NCI-H460 (cell line): ENCODE results near the gene CLEC7A. TPM values are rescaled to one million over a fixed set of nuclear protein-coding genes. Genes with fewer than 3 reads are reported as not detected.

ENCODE experiments used
- DNase-seq: peaks from one replicate; pipeline ENCODE4 v3.0.0-alpha.2; 2016; ENCODE audit warnings: low read depth; ENCODE audit errors: extremely low read depth
- total RNA-seq: library from RNA; depleted of rRNA; stranded (reverse); fragments of >200 nt; shearing (Covaris generic); gene quantifications from 2 replicates; pipeline ENCODE4 v1.2.3, GENCODE V29; 2014

Gene CLEC7A
- total RNA-seq, 1 experiment from 2014 or later, result not detected

DNA sequence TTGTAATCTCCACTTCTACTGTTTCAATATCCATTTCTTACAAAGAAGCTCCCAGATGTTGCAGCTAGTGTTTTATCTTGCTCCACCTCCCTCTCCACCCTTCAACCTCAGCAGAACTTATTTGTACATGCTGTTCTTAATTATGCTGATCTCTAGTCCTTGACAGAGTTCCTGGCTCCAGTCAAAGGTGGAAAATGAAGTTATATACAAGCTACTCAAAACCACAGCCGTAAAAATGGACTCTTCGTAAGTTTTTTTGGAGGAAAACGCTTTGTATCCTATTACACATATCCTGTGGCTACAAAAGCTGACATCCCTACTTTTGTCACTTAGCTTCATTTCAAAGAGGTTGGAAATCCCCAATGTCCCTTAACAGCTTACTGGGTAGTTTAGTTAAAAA lies 32.5 kb downstream of the CLEC7A start:
- DNase-seq, result no peak

DNA sequence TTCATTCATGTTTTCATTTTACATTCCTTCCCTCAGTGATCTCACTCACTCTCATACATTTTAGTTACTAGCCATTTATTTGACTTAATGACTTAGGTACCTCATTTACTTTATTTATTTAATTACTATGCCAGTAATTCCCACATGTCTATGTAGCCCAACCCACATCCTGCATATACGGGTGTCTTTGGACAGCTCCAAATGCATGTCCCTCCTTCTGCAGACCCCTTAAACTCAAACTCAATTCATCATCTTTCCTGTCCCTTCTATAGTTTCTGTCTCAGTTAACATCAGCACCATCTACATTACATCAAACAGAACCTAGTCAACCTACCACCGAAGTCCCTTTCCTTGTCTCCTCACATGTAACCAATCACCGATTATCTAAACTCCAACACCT lies 34.0 kb downstream of the CLEC7A start:
- no peak for DNase-seq

DNA sequence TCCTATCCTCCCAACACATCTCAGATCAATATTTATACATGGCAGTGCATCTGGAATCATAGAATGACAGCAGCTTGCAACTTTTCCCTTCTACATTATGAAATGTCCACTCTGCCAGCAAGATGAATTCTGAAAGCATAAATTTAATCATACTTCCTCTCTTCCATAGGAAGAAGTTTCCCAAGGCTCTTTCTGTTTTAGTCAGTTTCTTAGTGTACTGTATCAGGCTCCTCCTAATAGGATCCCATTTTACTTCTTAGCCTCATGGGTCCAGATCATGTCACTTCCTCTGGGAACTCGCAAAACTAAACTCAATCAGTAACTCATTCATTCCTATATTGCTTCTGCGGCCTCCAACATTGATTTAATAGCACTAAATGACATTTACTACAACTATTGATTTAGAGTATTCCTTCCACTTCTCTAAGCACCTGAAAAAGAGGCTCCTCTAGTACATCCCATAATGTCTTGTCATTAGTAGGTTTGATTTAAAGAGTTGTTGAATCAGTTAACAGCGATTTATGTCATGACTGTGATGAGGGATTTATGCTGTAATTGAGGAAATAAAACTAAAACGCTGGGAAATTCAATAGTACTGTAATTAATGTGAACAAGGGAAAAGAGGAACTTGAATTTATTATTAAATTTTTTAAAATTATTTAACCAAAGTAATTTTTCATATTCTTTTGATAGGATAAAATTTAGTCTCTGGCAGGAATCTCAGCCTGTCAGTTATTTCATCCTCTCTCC lies 35.2 kb downstream of the CLEC7A start:
- DNase-seq, result no peak

DNA sequence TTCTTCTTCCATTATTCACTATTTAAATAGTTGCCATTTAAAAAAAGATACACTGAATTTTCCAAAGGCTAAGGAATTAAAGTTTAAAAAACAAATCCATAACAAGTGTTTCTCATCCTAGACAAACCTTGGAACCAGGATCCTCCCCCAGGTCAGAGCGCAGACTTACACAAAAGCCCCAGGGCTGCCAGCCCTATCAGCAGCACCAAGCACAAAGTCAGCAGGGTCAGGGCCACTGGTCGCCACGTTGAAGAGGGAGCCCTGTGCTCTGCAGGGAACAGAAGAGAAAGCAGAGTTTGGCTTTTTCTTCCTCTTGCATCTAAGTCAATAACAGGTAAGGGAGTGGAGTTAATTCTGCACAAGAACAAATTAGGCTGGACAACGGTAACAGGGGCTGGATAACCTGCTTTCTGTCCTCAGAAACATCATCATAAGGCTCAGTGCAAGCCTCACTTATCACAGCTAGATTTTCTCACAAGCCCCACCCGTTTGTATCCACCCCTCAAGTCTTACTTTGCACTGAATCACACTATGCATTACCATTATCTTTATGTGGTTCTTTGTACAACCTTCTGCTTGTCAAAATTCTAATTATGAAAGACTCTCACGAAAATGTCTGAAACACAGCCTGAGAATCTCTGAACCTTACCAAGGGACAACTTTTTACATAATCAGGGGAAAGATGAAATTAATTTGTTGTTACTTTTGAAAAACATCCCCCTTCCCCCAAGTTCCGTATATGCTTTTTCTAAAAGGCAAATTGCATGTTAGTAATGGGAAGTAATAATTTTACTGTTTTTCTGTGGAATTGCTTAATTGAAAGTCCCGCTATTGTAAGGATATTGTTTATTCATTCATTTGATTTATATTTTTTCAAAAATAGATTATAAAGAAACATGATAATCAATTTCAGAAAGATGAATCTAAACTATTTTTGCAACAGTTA lies 40.8 kb downstream of the CLEC7A start:
- DNase-seq, result no peak

DNA sequence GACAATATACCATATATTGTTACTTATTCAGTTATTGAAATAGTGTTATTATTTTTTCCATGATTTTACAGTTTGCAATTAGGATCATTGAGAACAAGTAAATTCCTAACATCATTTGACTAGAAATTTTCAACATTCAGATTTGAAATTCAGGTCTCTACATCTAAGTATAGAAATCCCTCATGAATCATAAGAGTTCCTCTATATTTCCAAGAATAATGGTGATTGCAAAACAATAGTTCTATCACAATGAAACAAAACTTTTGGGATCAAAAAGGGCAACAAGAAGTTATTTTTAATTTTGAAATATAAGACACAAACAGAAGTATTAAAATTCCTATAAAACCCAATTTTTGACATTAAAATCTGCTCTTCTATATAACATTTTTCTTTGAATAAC lies 42.0 kb downstream of the CLEC7A start:
- DNase-seq, result no peak

DNA sequence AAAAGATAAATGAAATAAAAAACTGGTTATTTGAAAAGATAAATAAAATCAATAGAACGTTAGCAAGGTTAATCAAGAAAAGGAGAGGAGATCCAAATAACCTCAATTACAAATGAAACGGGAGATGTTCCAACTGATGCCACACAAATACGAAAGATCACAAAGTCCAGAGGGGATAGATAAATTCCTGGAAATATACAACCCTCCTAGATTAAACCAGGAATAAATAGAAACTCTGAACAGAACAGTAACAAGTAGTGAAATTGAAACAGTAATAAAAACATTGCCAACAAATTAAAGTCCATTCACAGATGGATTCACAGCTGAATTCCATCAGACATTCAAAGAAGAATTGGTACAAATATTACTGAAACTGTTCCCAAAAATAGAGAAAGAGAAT lies 43.6 kb downstream of the CLEC7A start:
- no peak for DNase-seq

DNA sequence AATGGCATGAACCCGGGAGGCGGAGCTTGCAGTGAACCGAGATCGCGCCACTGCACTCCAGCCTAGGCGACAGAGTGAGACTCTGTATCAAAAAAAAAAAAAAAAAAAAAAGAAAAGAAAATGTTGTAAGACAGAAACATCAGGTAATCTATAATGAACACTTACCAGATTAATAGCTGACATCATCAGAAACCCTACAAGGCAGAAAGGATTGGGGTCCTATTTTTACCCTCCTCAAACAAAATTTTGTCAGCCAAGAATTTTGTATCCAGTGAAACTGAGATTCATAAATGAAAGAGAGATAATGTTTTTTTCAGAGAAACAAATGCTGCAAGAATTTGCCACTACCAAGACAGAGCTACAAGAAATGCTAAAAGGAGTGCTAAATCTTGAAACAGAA lies 45.3 kb downstream of the CLEC7A start:
- DNase-seq, result no peak

DNA sequence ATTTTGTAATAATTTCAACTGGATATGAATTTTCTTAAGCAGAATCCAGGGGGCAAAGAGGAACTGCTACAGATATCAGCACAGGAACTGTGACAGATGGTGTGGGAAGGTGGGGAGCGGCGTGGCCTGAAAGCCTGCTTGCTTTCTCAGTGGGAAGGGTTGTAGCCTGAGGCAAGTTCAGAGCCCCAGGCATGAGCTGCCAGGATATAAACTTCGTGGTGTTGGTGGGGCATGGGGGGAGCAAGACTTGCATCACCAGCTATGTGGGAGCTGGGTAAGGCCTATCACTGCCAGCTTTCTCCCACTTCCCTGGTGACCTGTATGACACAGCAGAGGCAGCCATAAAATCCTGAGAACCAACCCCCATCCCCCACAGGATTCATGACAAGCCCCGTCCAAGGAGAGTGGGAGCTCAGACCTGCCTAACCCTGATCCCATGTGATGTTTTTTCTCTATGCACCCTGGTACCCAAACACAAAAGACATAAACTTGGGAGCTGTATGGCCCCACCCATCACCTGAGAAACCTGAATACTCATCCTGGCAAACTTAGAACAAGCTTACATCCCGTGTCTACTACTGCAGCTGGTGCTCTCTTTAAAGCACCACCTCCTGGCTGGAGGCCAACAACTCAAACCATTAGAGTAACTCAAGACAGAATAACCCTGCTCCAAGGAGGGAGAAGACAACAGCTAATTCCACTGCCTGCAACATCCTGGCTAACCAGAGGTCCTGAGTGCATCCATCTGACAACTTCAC lies 47.7 kb downstream of the CLEC7A start:
- DNase-seq, result no peak

DNA sequence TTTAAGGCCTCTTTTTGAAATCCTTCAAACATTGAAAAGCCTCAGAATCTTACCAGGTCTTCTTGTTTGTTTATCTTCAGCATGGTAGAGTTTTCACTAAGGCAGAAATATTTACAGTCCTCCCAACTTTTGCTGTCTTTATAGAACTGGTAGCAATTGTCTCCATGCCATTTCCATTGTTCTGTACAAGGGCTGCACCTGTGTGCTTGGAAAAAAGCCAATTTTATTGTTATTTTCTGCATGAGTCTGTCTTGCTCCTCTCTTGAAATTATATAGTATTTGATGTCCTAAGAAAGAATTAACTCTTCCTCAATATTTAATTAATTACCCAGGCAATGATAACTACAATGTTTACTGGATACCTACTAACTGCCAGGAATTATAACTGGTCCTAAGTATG lies 54.5 kb downstream of the CLEC7A start:
- DNase-seq, result no peak

DNA sequence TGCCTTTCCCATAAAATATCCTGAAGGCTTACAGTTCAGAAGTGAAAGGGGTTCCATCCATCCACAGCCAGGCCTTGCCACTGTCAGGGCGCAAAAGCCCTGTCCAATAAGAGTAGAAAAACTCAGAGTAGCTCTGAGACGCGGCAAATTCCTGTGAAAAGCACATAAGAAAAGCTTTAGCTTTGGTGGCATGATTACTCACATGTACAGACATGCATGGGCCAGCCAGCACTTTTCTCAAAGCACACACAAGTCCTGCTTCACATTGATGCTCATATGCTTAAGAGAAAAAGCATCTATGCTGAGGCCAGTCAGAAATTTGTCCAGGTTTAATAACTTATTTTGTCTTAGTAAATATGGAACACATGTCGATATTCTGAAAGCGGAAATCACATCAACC lies 56.7 kb downstream of the CLEC7A start:
- no peak for DNase-seq

DNA sequence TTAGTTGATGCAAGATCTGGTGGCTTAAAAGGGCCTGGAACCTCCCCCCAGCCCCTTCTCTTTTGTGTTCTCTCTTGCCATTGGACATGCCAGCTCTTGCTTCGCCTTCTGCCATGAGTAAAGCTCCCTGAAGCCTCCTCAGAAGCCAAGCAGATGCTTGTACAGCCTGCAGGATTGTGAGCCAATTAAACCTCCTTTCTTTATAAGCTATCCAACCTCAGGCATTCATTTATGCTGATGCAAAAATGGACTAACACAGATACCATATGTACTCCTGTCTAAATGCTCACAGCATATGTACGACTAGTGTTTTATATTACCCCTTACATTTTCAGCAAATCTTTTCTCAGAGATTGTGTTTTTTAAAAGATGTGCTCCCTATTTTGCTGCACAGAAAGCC lies 57.9 kb downstream of the CLEC7A start:
- DNase-seq, result no peak

DNA sequence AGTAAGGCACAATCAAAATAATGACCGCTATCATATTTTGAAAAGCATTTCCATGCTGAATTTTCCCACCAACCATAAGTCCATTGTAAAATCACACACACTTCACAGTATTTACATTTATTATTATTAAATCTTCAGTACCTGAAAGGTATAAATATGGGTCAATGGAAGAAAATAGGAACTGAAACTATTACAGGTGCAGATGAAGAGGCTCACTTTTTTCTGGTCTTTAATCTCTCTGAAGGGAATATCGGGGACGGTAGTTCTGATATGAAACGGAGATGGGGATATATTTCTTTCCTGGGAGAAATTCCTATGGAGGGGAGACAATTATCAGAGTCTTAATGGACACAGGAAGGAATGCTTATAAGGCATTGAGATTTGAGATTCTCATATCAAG lies 59.6 kb downstream of the CLEC7A start:
- DNase-seq, result no peak

DNA sequence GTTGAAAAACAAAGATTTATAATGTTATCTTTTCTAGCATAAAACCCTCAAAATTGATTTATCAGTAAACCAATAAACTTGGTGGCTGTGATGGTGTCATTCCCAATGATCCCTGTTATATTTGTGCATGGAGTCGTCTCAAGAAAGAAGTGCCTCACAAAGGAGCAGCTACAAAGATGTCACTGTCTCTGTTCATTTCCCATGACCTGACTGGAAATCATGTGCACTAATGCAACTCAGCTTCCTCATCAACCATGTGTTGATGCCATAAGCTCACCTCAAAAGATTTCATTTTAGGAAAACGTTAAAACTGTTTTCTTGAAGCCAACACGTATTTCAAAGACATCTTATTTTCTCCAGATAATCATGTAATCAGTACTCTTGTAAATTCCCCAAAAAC lies 60.0 kb downstream of the CLEC7A start:
- no peak for DNase-seq

DNA sequence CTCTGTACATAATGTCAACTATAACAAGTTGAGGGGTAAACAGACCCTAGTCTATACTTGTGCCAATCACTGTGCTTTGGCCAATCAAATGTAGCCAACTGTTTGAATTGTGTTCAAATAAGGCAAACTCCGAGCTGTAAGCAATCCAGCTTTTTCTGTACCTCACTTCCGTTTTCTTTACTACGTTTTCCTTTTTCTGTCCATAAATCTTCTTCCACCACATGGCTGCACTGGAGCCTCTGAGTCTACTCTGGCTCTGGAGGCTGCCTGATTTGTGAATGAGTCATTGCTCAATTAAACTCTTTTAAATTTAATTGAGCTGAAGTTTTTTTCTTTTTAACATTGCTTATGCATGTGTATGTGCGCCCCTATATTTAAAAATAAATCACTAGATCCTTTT lies 60.9 kb downstream of the CLEC7A start:
- no peak for DNase-seq

DNA sequence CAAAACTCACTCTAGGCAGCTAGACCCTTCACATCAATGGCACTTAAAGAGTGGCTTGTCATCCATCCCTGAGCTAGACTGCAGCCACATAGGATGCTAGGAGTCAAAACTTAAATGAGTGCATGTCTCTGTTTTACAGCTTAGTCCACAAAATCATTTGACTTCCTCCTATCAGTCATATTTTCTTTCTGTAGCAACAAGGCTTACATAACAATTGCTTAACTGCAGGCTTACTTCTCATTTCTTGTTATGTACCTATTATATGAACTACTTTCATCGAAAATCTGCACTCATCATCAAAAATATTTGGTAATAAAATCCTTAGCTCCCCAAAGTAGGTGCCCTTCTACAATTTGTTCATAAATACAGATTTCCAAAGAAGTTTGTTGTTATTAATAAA lies 61.4 kb downstream of the CLEC7A start:
- no peak for DNase-seq

DNA sequence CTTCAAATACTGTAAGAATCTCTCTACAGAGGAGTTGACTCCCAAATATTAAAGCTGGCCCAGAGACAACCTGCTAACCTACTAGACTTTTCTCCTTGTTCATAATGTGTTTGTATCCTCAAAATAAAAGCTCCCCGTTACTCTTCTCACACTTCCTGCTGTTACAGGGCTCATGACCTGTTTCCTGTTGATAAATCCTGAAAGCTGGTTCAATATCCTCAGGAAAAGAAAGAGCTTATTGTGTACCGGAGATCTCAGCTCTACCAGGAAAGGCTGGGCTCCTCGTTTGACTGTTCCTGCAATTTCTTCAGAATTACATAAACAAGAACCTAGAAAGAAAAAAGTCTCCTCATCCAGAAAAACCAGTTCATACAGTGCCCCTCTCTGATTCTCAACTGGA lies 62.1 kb downstream of the CLEC7A start:
- DNase-seq, result no peak

DNA sequence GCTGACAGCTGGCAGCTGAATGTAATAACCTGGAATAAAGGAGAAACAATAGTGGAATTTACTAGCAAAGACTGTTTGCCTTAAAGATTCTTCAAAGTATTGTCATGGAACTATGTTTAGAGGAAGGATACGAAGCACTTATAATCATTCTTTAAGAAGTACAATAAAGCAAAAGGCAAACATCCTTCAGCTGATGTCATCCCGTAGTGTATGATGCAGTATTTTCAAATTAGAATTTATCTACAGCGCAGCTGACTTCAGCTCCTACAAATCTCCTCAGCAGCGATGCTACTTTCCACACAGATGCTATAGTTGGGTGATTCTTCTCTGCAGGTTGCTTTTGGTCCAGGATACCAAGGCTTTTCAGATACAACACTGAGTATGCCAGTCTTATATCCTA lies 62.7 kb downstream of the CLEC7A start:
- no peak for DNase-seq
